ENCODE results near the gene NIM1K.

Gene NIM1K

DNA sequence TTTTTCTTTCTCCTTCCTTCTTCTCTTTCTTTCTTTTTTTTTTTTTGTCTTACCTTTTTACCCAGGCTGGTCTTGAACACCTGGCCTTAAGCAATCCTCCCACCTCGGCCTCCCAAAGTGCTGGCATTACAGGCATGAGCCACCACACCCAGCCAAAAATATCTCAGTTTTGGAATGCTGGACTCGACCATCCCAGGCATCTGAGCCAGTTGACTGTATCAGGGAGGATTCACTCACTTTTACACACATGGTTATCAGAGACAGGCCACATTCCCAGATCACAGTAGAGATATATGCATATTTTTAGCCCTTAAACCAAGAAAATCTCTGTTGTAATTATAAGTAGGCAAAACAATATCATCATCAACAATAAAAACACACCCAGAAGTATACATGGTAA, 21.9 kb downstream of the NIM1K start:
- H3K4me3 ChIP-seq (ENCODE audit: low read depth, low read length): no peak overlapping the region
- in situ Hi-C loops (cut with HindIII; ENCODE audit: low sequenced_read_pairs): no loop called here
- DNase-seq (ENCODE audit: low read depth, low spot score): no peak

DNA sequence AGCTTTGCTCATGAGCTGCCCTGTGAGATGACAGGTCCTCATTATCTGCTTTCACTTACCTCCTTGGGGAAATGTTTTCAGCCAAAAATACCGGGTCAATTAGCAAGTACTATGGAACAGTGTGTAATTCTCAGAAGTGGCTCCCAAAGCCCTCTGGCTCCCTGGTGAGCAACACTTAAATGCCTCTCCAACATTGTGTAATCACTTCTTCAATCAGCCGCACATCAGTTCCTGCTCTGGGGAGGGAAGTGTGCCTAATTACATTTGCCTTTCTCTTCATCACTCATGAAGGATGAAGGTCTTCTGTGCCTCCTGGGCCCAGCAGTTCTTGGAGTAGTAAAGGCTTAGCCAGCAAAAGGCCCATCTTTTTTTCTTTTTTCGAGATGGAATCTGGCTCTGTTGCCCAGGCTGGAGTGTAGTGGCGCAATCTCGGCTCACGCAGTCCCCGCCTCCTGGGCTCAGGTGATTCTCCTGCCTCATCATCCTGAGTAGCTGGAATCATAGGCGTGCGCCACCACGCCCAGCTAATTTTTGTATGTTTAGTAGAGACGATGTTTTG, 23.1 kb downstream of the NIM1K start:
- DNase-seq (ENCODE audit: low read depth, low spot score): no peak
- no peak overlapping the region for H3K4me3 ChIP-seq (ENCODE audit: low read depth, low read length)
- TF ChIP-seq, protein P1, sequence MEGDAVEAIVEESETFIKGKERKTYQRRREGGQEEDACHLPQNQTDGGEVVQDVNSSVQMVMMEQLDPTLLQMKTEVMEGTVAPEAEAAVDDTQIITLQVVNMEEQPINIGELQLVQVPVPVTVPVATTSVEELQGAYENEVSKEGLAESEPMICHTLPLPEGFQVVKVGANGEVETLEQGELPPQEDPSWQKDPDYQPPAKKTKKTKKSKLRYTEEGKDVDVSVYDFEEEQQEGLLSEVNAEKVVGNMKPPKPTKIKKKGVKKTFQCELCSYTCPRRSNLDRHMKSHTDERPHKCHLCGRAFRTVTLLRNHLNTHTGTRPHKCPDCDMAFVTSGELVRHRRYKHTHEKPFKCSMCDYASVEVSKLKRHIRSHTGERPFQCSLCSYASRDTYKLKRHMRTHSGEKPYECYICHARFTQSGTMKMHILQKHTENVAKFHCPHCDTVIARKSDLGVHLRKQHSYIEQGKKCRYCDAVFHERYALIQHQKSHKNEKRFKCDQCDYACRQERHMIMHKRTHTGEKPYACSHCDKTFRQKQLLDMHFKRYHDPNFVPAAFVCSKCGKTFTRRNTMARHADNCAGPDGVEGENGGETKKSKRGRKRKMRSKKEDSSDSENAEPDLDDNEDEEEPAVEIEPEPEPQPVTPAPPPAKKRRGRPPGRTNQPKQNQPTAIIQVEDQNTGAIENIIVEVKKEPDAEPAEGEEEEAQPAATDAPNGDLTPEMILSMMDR (IDR thresholded peaks at IDR 0.05; ENCODE audit: low read depth, low read length): no peak
- in situ Hi-C loops (cut with HindIII; ENCODE audit: low sequenced_read_pairs): no loop called here

More for the DNA sequence above, 21.9 kb downstream of the NIM1K start:
- TF ChIP-seq, protein P1 (IDR thresholded peaks at IDR 0.05; ENCODE audit: low read depth, low read length): no peak

DNA sequence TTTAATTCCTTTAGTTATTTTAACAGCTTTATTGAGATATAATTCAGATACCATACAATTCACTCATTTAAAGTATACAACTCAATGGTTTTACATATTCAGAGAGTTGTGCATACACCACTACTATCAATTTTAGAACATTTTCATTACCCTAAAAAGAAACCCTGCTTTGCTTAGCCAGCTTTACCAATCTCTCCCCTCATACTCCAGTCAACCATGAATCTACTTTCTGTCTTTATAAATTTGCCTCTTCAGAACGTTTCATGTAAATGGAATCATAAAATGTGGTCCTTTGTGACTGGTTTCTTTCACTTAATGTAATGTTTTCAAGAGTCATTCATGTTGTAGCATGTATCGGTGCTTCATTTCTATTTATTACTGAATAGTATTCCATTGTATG, 24.9 kb downstream of the NIM1K start:
- no peak overlapping the region for H3K4me3 ChIP-seq (ENCODE audit: low read depth, low read length)
- TF ChIP-seq, protein P1 (IDR thresholded peaks at IDR 0.05; ENCODE audit: low read depth, low read length): no peak
- no peak for DNase-seq (ENCODE audit: low read depth, low spot score)
- in situ Hi-C loops (cut with HindIII; ENCODE audit: low sequenced_read_pairs): no loop called here

DNA sequence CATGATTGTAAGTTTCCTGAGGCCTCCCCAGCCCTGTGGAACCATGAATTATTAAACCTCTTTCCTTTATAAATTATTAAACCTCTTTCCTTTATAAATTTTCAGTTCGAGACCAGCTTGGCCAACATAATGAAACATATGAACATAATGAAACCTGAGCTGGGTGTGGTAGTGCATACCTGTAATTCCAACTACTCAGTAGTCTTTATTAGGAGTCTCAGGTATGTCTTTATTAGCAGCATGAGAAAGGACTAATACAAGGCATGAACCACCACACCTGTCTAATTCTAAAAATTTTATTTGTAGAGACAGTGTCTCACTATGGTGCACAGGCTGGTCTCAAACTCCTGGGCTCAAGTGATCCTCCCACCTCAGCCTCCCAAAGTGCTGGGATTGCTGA, 27.1 kb downstream of the NIM1K start:
- H3K4me3 ChIP-seq (ENCODE audit: low read depth, low read length): no peak overlapping the region
- DNase-seq (ENCODE audit: low read depth, low spot score): no peak
- in situ Hi-C loops (cut with HindIII; ENCODE audit: low sequenced_read_pairs): no loop called here
- TF ChIP-seq, protein P1 (IDR thresholded peaks at IDR 0.05; ENCODE audit: low read depth, low read length): no peak

DNA sequence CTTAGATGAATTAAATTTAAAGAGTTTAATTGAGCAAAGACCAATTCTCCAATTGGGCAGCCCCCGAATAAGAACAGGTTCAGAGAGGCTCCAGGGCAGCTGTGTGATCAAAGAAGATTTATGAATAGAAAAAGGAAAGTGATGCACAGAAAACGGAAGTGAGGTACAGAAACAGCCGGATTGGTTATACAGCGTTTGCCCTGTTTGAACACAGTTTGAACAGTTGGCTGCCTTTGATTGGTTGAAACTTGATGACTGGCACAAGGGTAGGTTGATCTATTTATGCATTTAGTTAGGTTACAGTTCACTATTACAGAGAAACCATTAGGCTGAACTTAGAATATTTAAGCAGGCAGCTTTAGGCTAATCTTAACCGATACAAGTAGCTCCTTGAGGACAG, 29.5 kb downstream of the NIM1K start:
- H3K4me3 ChIP-seq (ENCODE audit: low read depth, low read length): no peak overlapping the region
- no peak for DNase-seq (ENCODE audit: low read depth, low spot score)
- in situ Hi-C loops (cut with HindIII; ENCODE audit: low sequenced_read_pairs): no loop called here
- TF ChIP-seq, protein P1 (IDR thresholded peaks at IDR 0.05; ENCODE audit: low read depth, low read length): no peak

DNA sequence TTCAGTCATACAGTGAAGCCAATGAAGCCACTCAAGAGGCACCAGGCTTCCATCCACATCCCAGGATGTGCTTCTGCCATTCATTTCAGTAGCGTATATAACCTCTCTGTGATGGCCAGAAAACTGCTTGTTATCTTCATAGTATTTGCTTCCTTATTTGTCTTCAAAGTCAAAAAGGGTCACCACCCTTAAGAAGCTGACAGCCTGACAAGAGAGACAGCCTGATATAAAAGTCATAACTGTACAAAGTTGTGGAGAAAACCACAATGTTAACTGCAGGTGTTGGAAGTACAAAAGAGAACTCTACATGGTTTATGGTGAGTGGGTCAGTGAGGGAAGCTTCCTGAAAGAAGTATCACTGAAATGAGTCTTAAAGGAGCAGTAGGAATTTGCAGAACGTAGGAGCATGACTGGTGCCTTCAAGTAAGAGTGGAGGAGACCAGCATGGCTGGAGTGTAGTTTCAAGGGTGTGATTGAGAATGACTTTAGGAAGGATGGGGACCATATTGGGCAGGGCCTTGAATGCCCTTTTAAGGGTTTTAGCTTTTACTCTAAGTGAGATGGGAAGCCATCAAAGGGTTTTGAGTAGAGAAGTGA, 33.7 kb downstream of the NIM1K start:
- in situ Hi-C loops (cut with HindIII; ENCODE audit: low sequenced_read_pairs): no loop called here
- TF ChIP-seq, protein P1 (IDR thresholded peaks at IDR 0.05; ENCODE audit: low read depth, low read length): no peak
- H3K4me3 ChIP-seq (ENCODE audit: low read depth, low read length): no peak overlapping the region
- DNase-seq (ENCODE audit: low read depth, low spot score): no peak
